ENCODE data around the gene NDUFS3.
"Not testable (repeated sequence)": the region's sequence is repeated elsewhere in the genome, so short reads cannot be mapped to it uniquely, and the experiment has no call there.

The NDUFS3 gene

DNA sequence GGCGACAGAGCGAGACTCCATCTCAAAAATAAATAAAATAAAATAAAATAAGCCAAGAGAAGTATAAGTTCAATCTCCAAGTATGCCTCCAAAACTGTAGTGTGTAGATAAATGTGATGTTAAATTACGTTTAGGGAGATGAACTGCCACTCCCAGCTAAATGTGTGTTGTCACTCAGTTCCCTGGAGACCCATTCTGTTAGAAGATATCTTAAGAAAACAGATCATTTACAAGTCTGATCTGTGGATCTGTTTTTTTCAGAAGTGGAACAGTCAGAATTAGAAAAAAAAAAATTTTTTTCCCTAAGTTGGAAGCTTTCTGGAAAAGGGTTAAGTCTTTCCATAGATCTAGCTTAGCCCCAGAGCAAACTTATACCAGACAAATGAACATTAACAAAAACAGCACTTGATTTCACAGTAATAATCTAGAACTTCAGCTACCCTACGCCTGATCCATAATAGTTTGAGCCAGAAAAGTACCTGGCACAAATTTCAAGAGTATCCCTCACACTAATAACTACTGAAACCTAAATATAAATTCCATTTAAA lies 44.1 kb upstream of the NDUFS3 start:
- no peaks in the 10 kb centered on the region for H3K36me3 ChIP-seq
- TF ChIP-seq, protein P1, sequence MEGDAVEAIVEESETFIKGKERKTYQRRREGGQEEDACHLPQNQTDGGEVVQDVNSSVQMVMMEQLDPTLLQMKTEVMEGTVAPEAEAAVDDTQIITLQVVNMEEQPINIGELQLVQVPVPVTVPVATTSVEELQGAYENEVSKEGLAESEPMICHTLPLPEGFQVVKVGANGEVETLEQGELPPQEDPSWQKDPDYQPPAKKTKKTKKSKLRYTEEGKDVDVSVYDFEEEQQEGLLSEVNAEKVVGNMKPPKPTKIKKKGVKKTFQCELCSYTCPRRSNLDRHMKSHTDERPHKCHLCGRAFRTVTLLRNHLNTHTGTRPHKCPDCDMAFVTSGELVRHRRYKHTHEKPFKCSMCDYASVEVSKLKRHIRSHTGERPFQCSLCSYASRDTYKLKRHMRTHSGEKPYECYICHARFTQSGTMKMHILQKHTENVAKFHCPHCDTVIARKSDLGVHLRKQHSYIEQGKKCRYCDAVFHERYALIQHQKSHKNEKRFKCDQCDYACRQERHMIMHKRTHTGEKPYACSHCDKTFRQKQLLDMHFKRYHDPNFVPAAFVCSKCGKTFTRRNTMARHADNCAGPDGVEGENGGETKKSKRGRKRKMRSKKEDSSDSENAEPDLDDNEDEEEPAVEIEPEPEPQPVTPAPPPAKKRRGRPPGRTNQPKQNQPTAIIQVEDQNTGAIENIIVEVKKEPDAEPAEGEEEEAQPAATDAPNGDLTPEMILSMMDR (IDR thresholded peaks at IDR 0.05; ENCODE audit: low read depth, low read length), result no peak
- H3K4me1 ChIP-seq, result no peaks in the 10 kb centered on the region
- DNase-seq, result no peak
- no peak overlapping the region for H3K4me3 ChIP-seq (ENCODE audit: low read depth, low read length)
- H3K27me3 ChIP-seq, result no peaks in the 10 kb centered on the region
- H3K9me3 ChIP-seq, result no peaks in the 10 kb centered on the region

- Histone ChIP-seq H3K36me3 (no peaks in the 10 kb centered on the region), H3K4me3 (ENCODE audit: low read depth, low read length) (no peak overlapping the region), H3K27me3 (no peaks in the 10 kb centered on the region), H3K9me3 (no peaks in the 10 kb centered on the region), H3K4me1 (no peaks in the 10 kb centered on the region)
- TF ChIP-seq, protein P1 (IDR thresholded peaks at IDR 0.05; ENCODE audit: low read depth, low read length), result no peak
- no peak for DNase-seq
These were observed 42.0 kb upstream of the NDUFS3 start for GRCh38 chr11:47536915-47537314.

DNA sequence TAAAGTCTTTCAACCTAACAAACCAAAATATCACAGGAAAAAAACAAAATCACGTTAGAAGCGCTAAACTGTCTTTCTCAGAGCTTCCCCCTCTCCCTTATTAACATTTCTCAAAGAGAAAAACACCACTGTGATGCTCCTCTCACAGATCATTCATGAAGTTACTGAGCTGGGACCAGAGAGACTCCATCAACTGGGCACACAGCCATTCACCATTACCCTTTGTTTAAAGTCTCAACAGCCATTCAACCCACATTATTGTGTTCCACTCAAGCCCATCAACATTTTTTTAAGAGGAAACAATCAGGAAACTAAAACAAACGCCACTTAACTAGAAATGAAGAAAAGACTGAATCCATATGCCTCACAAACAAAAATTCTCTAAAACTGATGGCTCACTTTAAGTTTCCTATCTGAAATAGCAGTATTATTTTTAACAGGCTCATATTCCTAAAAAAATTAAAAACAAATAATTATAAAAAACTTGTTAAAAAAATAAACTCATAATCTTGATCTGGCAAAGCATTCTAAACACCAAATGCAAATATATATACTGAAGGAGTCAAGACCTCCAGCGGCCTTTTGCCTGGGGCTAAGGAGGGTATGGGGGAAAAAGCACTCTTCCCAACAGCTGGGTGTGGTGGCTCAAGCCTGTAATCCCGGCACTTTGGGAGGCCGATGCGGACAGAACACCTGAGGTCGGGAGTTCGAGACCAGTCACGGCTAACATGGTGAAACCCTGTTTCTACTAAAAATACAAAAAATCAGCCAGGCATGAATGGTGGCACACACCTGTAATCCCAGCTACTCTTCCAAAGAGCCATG lies 39.9 kb upstream of the NDUFS3 start:
- TF ChIP-seq, protein P1 (IDR thresholded peaks at IDR 0.05; ENCODE audit: low read depth, low read length), result no peak
- no peaks in the 10 kb centered on the region for H3K36me3 ChIP-seq
- H3K9me3 ChIP-seq, result no peaks in the 10 kb centered on the region
- H3K27me3 ChIP-seq, result no peaks in the 10 kb centered on the region
- no peaks in the 10 kb centered on the region for H3K4me1 ChIP-seq
- H3K4me3 ChIP-seq (ENCODE audit: low read depth, low read length), result no peak overlapping the region
- no peak for DNase-seq

DNA sequence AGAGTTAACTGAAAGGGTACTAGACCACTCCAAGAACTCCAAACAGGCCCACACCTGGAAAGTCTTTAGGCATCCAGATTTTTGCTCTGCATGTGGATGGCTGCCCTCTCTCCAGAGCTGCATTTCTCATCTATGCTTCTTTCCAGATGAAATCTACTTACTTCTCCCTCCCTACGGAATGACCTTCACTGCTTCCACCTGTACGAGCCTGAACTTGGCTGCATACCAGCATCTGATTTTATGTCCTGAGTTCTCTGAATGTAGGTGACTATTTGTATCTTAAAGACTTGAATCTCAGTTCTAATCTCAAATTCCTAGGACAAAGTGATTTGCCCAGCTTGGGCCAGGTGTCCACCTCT lies 39.2 kb upstream of the NDUFS3 start:
- Histone ChIP-seq H3K4me1 (no peaks in the 10 kb centered on the region), H3K9me3 (no peaks in the 10 kb centered on the region), H3K27me3 (no peaks in the 10 kb centered on the region), H3K36me3 (no peaks in the 10 kb centered on the region), H3K4me3 (ENCODE audit: low read depth, low read length) (no peak overlapping the region)
- TF ChIP-seq, protein P1 (IDR thresholded peaks at IDR 0.05; ENCODE audit: low read depth, low read length), result no peak
- DNase-seq, result no peak

DNA sequence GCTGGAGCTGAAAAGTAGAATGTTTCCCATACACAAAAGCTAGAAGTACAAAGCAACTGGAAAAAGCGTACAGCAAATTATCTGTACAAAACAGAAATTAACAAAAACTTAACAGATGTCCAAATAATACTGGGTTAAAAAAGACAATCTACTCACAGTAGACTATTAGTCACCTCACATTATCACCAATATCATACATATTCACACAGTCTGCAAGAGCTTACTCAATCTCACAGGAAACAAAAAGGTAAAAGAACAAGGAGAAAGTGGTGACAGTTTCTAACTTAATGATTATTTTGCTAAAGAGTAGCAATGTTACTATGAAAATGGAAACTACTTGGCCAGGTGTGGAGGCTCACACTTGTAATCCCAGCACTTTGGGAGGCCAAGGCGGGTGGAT lies 37.8 kb upstream of the NDUFS3 start:
- Histone ChIP-seq H3K36me3 (no peaks in the 10 kb centered on the region), H3K4me3 (ENCODE audit: low read depth, low read length) (no peak overlapping the region), H3K9me3 (no peaks in the 10 kb centered on the region), H3K27me3 (no peaks in the 10 kb centered on the region), H3K4me1 (no peaks in the 10 kb centered on the region)
- no peak for DNase-seq
- TF ChIP-seq, protein P1 (IDR thresholded peaks at IDR 0.05; ENCODE audit: low read depth, low read length), result no peak

GRCh38 chr11:47545298-47545697 lies 33.6 kb upstream of the NDUFS3 start:
- no peak for DNase-seq
- Histone ChIP-seq H3K9me3 (no peaks in the 10 kb centered on the region), H3K4me1 (no peaks in the 10 kb centered on the region), H3K4me3 (ENCODE audit: low read depth, low read length) (no peak overlapping the region), H3K27me3 (no peaks in the 10 kb centered on the region), H3K36me3 (no peaks in the 10 kb centered on the region)
- TF ChIP-seq, protein P1 (IDR thresholded peaks at IDR 0.05; ENCODE audit: low read depth, low read length), result no peak

DNA sequence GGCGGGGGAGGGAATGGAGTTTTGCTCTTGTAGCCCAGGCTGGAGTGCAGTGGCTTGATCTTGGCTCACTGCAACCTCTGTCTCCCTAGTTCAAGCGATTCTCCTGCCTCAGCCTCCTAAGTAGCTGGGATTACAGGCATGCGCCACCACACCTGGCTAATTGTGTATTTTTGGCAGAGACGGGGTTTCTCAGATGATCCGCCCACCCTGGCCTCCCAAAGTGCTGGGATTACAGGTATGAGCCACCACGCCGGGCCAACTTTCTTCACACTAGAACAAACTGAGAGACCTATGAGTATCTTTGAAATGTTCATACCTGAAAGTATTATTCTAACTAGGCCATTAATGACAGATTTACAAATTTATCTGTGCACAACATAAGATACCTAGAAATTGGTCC lies 32.6 kb upstream of the NDUFS3 start:
- not testable (repeated sequence) for H3K4me1 ChIP-seq; H3K27me3 ChIP-seq; DNase-seq; H3K36me3 ChIP-seq; H3K4me3 ChIP-seq (ENCODE audit: low read depth, low read length); H3K9me3 ChIP-seq

Data from BE2C (cell line).